OCI-LY3 (cell line): ENCODE measurements around the gene ZNF91.
A peak's percentile ranks its signal among the peaks of the same experiment; 100 is the strongest.
"Not testable (repeated sequence)": the region's sequence is repeated elsewhere in the genome, so short reads cannot be mapped to it uniquely, and the experiment has no call there.

Experiments used
- H2AFZ ChIP-seq: fragments of 200-600, 300-600 bp; shearing (Covaris generic); 2 replicates; pipeline ENCODE4 v1.6.0; 2014; ENCODE audit warnings: antibody characterized with exemption, low read depth, low read length
- H3K27ac ChIP-seq: fragments of 200-600, 300-600 bp; sonication (generic); 2 replicates; pipeline ENCODE4 v1.5.1; 2014; ENCODE audit warnings: mild to moderate bottlenecking, low read length, moderate library complexity, mixed read lengths
- H3K27me3 ChIP-seq: fragments of 200-600, 300-600 bp; sonication (generic); 2 replicates; pipeline ENCODE4 v1.6.1; 2014; ENCODE audit warnings: low read depth, low read length, mixed read lengths
- H3K36me3 ChIP-seq: fragments of 200-600, 300-600 bp; sonication (generic); replicated peaks from 2 replicates; pipeline ENCODE3; 2014; ENCODE audit warnings: low read depth, low read length, mixed read lengths
- H3K4me1 ChIP-seq: fragments of 300-600, 200-600 bp; sonication (generic); 2 replicates; pipeline ENCODE4 v1.6.1; 2014; ENCODE audit warnings: low read length, mixed read lengths
- H3K4me2 ChIP-seq: fragments of 200-600, 300-600 bp; sonication (generic); 2 replicates; pipeline ENCODE4 v1.6.1; 2014; ENCODE audit warnings: low read length, mixed read lengths
- H3K4me3 ChIP-seq: fragments of 300-600, 200-600 bp; sonication (generic); 2 replicates; pipeline ENCODE4 v1.5.1; 2014; ENCODE audit warnings: antibody characterized with exemption, mild to moderate bottlenecking, low read length, moderate library complexity
- H3K79me2 ChIP-seq: fragments of 300-600, 200-600 bp; shearing (Covaris generic); 2 replicates; pipeline ENCODE4 v1.6.1; 2014; ENCODE audit warnings: mild to moderate bottlenecking, low read length, mixed read lengths
- H3K9ac ChIP-seq: fragments of 300-600, 200-600 bp; shearing (Covaris generic); 2 replicates; pipeline ENCODE4 v1.6.0; 2014; ENCODE audit warnings: mild to moderate bottlenecking, low read length, moderate library complexity
- H3K9me3 ChIP-seq: fragments of 200-600, 300-600 bp; shearing (Covaris generic); 2 replicates; pipeline ENCODE4 v1.6.1; 2014; ENCODE audit warnings: low read length, mixed read lengths; ENCODE audit not compliant: insufficient read depth
- H4K20me1 ChIP-seq: fragments of 200-600, 300-600 bp; sonication (generic); 2 replicates; pipeline ENCODE4 v1.6.1; 2016; ENCODE audit warnings: low read length, mixed read lengths; ENCODE audit not compliant: insufficient read depth
- EZH2phosphoT487 ChIP-seq: fragments of 200-600 bp; shearing (Covaris generic); IDR thresholded peaks from 2 replicates; pipeline ENCODE4 v1.6.1; 2018; ENCODE audit warnings: antibody characterized with exemption, mixed run types, low read depth
- TF ChIP-seq, protein P1 (sequence below): fragments of 200-600, 300-600 bp; sonication (generic); IDR thresholded peaks from 2 replicates; pipeline ENCODE4 v1.5.1; 2014; ENCODE audit warnings: antibody characterized with exemption, low read length, low read depth

ZNF91 gene

DNA sequence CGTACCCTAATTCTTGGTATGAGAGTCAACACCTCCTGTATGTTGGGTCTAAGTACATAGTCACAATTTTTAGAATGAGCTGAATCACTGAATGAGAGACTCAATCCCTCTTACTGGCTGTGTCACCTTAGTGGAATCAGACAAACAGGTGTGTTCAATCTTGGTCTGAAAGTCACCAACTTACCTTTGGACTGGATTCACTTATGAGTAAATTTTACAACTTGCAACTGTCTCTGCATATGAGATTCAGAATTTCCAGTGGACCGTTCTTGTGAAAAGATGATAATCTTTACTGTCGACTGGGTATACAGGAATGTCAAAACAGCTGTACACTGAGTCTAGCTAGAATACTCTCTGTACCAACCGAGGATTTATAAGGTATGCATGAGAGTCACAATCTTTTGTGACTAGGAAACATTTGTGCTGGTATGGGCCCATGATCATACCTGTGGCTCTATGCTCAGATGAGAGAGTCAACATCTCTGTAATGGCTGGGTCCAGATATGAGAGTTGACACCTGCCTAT lies 5.9 kb upstream of the ZNF91 start:
- H3K9me3 ChIP-seq: no peaks in the 10 kb centered on the region
- no peaks in the 10 kb centered on the region for H3K4me1 ChIP-seq
- H3K27ac ChIP-seq: no peak overlapping the region
- H3K9ac ChIP-seq: no peak overlapping the region
- peaks cover 6% of the 10 kb centered on the region for H3K36me3 ChIP-seq
- no peak overlapping the region for H2AFZ ChIP-seq
- no peak overlapping the region for H3K4me2 ChIP-seq
- H4K20me1 ChIP-seq: no peaks in the 10 kb centered on the region
- no peak overlapping the region for H3K4me3 ChIP-seq
- no peaks in the 10 kb centered on the region for H3K27me3 ChIP-seq
- TF ChIP-seq, protein P1, sequence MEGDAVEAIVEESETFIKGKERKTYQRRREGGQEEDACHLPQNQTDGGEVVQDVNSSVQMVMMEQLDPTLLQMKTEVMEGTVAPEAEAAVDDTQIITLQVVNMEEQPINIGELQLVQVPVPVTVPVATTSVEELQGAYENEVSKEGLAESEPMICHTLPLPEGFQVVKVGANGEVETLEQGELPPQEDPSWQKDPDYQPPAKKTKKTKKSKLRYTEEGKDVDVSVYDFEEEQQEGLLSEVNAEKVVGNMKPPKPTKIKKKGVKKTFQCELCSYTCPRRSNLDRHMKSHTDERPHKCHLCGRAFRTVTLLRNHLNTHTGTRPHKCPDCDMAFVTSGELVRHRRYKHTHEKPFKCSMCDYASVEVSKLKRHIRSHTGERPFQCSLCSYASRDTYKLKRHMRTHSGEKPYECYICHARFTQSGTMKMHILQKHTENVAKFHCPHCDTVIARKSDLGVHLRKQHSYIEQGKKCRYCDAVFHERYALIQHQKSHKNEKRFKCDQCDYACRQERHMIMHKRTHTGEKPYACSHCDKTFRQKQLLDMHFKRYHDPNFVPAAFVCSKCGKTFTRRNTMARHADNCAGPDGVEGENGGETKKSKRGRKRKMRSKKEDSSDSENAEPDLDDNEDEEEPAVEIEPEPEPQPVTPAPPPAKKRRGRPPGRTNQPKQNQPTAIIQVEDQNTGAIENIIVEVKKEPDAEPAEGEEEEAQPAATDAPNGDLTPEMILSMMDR: no peak
- TF ChIP-seq EZH2phosphoT487: no peak
- no peaks in the 10 kb centered on the region for H3K79me2 ChIP-seq

DNA sequence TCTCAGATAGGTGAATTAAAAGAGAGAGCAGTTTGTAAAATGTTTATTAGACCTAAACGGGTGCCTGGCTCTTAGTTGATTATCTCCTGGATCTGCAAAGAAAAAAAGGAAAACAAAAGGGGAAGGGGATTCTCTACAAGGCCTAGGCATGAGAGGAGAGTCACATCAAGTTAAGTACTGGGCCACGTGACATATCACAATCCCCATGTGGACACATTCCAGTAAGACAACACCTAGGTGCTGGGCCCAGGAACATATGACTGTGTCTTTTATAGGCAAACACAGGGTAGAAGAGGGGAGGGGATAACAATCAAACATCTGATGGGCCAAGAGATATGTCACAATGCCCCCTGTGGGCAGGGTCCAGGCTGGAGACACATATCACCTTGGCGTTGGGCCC lies 4.2 kb upstream of the ZNF91 start:
- no peak overlapping the region for H3K4me2 ChIP-seq
- H3K27ac ChIP-seq: no peak overlapping the region
- H3K36me3 ChIP-seq: peaks cover 3% of the 10 kb centered on the region
- H3K4me1 ChIP-seq: no peaks in the 10 kb centered on the region; the same call in 1 of the 2 replicates
- H4K20me1 ChIP-seq: no peaks in the 10 kb centered on the region
- no peak overlapping the region for H3K4me3 ChIP-seq
- H3K9me3 ChIP-seq: no peaks in the 10 kb centered on the region
- TF ChIP-seq, protein P1: no peak
- TF ChIP-seq EZH2phosphoT487: no peak
- H3K27me3 ChIP-seq: no peaks in the 10 kb centered on the region
- H2AFZ ChIP-seq: no peak overlapping the region
- H3K9ac ChIP-seq: no peak overlapping the region
- H3K79me2 ChIP-seq: peaks cover 9% of the 10 kb centered on the region

DNA sequence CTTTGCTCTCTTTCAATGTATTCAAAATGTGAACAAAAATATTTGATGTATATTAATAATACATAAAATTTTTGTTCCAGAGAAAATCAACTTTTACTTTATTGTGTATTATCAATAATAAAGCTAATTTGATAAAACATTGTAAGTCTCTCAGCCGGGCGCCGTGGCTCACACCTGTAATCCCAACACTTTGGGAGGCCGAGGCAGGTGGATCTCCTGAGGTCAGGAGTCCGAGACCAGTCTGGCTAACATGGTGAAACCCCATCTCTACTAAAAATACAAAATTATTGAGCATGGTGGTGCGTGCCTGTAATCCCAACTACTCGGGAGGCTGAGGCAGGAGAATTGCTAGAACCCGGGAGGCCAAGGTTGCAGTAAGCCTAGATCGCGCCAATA lies 449 bp upstream of the ZNF91 start:
- H3K27ac ChIP-seq, H3K4me1 ChIP-seq, H3K9ac ChIP-seq, H4K20me1 ChIP-seq, H3K27me3 ChIP-seq: not testable (repeated sequence)
- Histone ChIP-seq H3K79me2 (peaks cover 46% of the 10 kb centered on the region), H3K4me3 (peak overlapping the region; percentile 88), H2AFZ (peak overlapping the region; percentile 43; the same call in 1 of the 2 replicates), H3K4me2 (peak overlapping the region; percentile 31), H3K36me3 (peaks cover 33% of the 10 kb centered on the region), H3K9me3 (peaks cover 17% of the 10 kb centered on the region; the same call in 1 of the 2 replicates)

DNA sequence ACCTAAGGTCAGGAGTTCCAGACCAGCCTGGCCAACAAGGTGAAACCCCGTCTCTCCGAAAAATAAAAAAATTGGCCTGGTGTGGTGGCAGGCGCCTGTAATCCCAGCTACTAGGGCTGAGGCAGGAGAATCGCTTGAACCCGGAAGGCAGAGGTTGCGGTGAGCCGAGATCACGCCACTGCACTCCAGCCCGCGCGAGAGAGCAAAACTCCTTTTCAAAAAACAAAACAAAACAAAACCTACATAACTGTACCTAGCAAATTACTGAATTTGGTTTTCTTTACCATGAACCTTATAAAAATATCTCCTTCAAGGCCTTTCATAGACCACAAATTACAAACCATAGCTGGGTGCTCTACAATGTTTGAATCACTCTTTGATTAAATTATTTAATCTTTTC lies 760 bp downstream of the ZNF91 start:
- peak overlapping the region; percentile 77 for H3K27ac ChIP-seq
- H3K4me2 ChIP-seq: peak overlapping the region; percentile 71
- peak overlapping the region; percentile 94 for H3K9ac ChIP-seq
- 0 out of 2 replicates have a peak, but pooled peaks cover 4% of the 10 kb centered on the region for H4K20me1 ChIP-seq
- TF ChIP-seq, protein P1: no peak
- no peak for TF ChIP-seq EZH2phosphoT487
- peak overlapping the region; percentile 88 for H3K4me3 ChIP-seq
- H3K79me2 ChIP-seq: peaks cover 58% of the 10 kb centered on the region
- peaks cover 40% of the 10 kb centered on the region for H3K36me3 ChIP-seq
- H3K9me3 ChIP-seq: peaks cover 22% of the 10 kb centered on the region; the same call in 1 of the 2 replicates
- no peaks in the 10 kb centered on the region for H3K27me3 ChIP-seq
- peaks cover 7% of the 10 kb centered on the region; the same call in 1 of the 2 replicates for H3K4me1 ChIP-seq
- H2AFZ ChIP-seq: no peak overlapping the region
